Measurements from ENCODE around the gene KCP.

GRCh38 chr7:128835790-128836641 lies 74.5 kb downstream of the KCP start:
- TF ChIP-seq CTCF (IDR thresholded peaks at IDR 0.05) (no peak), ESRRA (CRISPR knock-in tag; IDR thresholded peaks at IDR 0.05; ENCODE audit: borderline replicate concordance) (no peak), TEAD4 (CRISPR knock-in tag; IDR thresholded peaks at IDR 0.05) (no peak), NR2C2 (CRISPR knock-in tag; IDR thresholded peaks at IDR 0.05) (no peak), E2F4 (CRISPR knock-in tag; IDR thresholded peaks at IDR 0.05; ENCODE audit: borderline replicate concordance, low read depth) (no peak), MAX (CRISPR knock-in tag; IDR thresholded peaks at IDR 0.05) (no peak), E2F5 (CRISPR knock-in tag; IDR thresholded peaks at IDR 0.05) (no peak), ATF6 (CRISPR knock-in tag; IDR thresholded peaks at IDR 0.05) (no peak), ZNF232 (CRISPR knock-in tag; IDR thresholded peaks at IDR 0.05) (no peak)
